Gastroesophageal sphincter (tissue), 4 donors: ENCODE data around the gene ARHGAP42. TPM values are rescaled to one million over a fixed set of nuclear protein-coding genes. Genes with fewer than 3 reads are reported as not detected.

ENCODE experiments used
- ATAC-seq: fragments of 150-250 bp; one replicate; pipeline ENCODE4 v1.9.1; 2016; ENCODE audit warnings: mild to moderate bottlenecking, moderate library complexity
- H3K27ac ChIP-seq, 4 donors: fragments of 200-600 bp; sonication (generic) in 3 of 4; 1 replicate in 3 of 4; 2 replicates in 1 of 4; pipeline ENCODE4 v1.5.1; 2016 to 2019
- H3K27me3 ChIP-seq: fragments of 200-600 bp; sonication (generic); one replicate; pipeline ENCODE4 v1.5.1; 2019
- H3K36me3 ChIP-seq, 2 donors: fragments of 200-600 bp; sonication (generic); one replicate each; pipeline ENCODE4 v1.5.1; 2019; ENCODE audit warnings: control low read depth in 1 of 2
- H3K4me1 ChIP-seq, 3 donors: fragments of 200-600 bp; sonication (generic); 1 replicate in 2 of 3; 2 replicates in 1 of 3; pipeline ENCODE4 v1.5.1; 2016 to 2019; ENCODE audit warnings: control low read depth in 2 of 3
- H3K4me3 ChIP-seq, 2 donors: fragments of 200-600 bp; sonication (generic); one replicate each; pipeline ENCODE4 v1.5.1; 2019; ENCODE audit warnings: mild to moderate bottlenecking in 1 of 2, moderate library complexity in 1 of 2
- H3K9me3 ChIP-seq, 3 donors: fragments of 200-600 bp; sonication (generic); one replicate each; pipeline ENCODE4 v1.5.1; 2017 to 2019; ENCODE audit warnings: control low read depth in 2 of 3
- CTCF ChIP-seq, 4 experiments: fragments of 200-600 bp in 2 of 4; fragments of 450-650 bp in 2 of 4; sonication (generic) in 1 of 4; IDR thresholded peaks; one replicate each; pipeline ENCODE4 v1.5.1; 2017 to 2019; ENCODE audit warnings: antibody characterized with exemption in 4 of 4, mild to moderate bottlenecking in 2 of 4, moderate library complexity in 2 of 4
- EP300 ChIP-seq: sonication (generic); formaldehyde crosslinking; IDR thresholded peaks from one replicate; pipeline ENCODE4 v1.6.1; 2017; ENCODE audit warnings: antibody characterized with exemption, mild to moderate bottlenecking
- POLR2A ChIP-seq, 2 donors: fragments of 450-650 bp; IDR thresholded peaks; one replicate each; pipeline ENCODE4 v1.6.1; 2017; ENCODE audit warnings: antibody characterized with exemption in 2 of 2, mild to moderate bottlenecking in 2 of 2, moderate library complexity in 1 of 2
- POLR2AphosphoS5 ChIP-seq: sonication (generic); formaldehyde crosslinking; IDR thresholded peaks from one replicate; pipeline ENCODE4 v1.6.1; 2017; ENCODE audit warnings: antibody characterized with exemption
- WGBS, 2 donors: methylation state at CpG; one replicate each; pipeline ENCODE4 v1.1.5; 2018; ENCODE audit warnings: low coverage in 1 of 2; 5-methylcytosine and 5-hydroxymethylcytosine counted together
- total RNA-seq, 4 donors: library from RNA; depleted of rRNA; stranded (reverse); fragments of >200 nt; gene quantifications; one replicate each; pipeline ENCODE4 v1.1.0, GENCODE V29; 2016

The ARHGAP42 gene
- total RNA-seq, 4 donors from 2014 or later = 6.3 to 29.1 (median 9.9) TPM

- no peak overlapping the region for H3K4me3 ChIP-seq
- ATAC-seq = no peak
- H3K27me3 ChIP-seq = no peaks in the 10 kb centered on the region
- TF ChIP-seq EP300 (no peak), POLR2A (IDR thresholded peaks at IDR 0.05) (no peak)
- no peak overlapping the region for H3K27ac ChIP-seq
- H3K36me3 ChIP-seq = peaks cover 0 to 9% of the 10 kb centered on the region in 2 donors
- no peaks in the 10 kb centered on the region for H3K9me3 ChIP-seq
- peaks cover 0 to 7% (median 0%) of the 10 kb centered on the region in 3 donors for H3K4me1 ChIP-seq
Measured at GRCh38 chr11:100777103-100777502, 90.0 kb downstream of the ARHGAP42 start.

DNA sequence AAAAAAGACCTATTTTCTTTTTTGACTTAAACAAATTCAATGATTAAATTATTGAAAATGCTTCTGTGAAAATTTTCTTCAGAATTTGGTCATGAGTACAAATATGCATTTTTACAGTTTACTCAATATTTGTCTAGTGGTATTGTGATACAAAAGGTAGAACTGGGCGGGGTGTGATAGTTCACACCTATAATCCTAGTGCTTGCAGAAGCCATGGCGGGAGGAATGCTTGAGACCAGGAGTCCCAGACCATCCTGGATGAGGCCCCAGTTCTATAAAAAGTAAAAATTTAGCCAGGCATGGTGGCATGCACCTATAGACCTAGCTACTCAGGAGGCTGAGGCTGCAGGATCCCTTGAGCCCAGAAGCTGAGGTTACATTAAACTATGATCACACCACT lies 90.6 kb downstream of the ARHGAP42 start:
- H3K27ac ChIP-seq = no peak overlapping the region
- H3K27me3 ChIP-seq = no peaks in the 10 kb centered on the region
- H3K4me1 ChIP-seq = peaks cover 0 to 7% (median 0%) of the 10 kb centered on the region in 3 donors
- no peak overlapping the region for H3K4me3 ChIP-seq
- 92 to 94% methylated on average over 2 of the region's 2 CpGs for WGBS, 2 donors
- TF ChIP-seq CTCF (IDR thresholded peaks at IDR 0.05) = no peak
- no peak for TF ChIP-seq POLR2A (IDR thresholded peaks at IDR 0.05)
- no peak for TF ChIP-seq POLR2AphosphoS5
- no peak for TF ChIP-seq EP300
- ATAC-seq = no peak
- H3K9me3 ChIP-seq = no peaks in the 10 kb centered on the region
- H3K36me3 ChIP-seq = peaks cover 0 to 8% of the 10 kb centered on the region in 2 donors

GRCh38 chr11:100778166-100778785 lies 91.2 kb downstream of the ARHGAP42 start:
- H3K4me1 ChIP-seq = peaks cover 0 to 9% (median 0%) of the 10 kb centered on the region in 3 donors
- no peak overlapping the region for H3K27ac ChIP-seq
- no peaks in the 10 kb centered on the region for H3K27me3 ChIP-seq
- H3K36me3 ChIP-seq = peaks cover 0 to 8% of the 10 kb centered on the region in 2 donors
- no peak overlapping the region for H3K4me3 ChIP-seq
- 29 to 33% methylated on average over 3 of the region's 3 CpGs for WGBS, 2 donors
- TF ChIP-seq EP300 (no peak), POLR2AphosphoS5 (no peak), POLR2A (IDR thresholded peaks at IDR 0.05) (no peak), CTCF (IDR thresholded peaks at IDR 0.05) (no peak)
- ATAC-seq = no peak
- no peaks in the 10 kb centered on the region for H3K9me3 ChIP-seq

- no peak for TF ChIP-seq POLR2A (IDR thresholded peaks at IDR 0.05)
- Histone ChIP-seq H3K9me3 (no peaks in the 10 kb centered on the region), H3K4me1 (peaks cover 0 to 29% (median 0%) of the 10 kb centered on the region in 3 donors), H3K27me3 (no peaks in the 10 kb centered on the region), H3K36me3 (no peaks in the 10 kb centered on the region), H3K4me3 (no peak overlapping the region), H3K27ac (no peak overlapping the region)
- WGBS, 2 donors = 92 to 94% methylated on average over 8 of the region's 8 CpGs
- no peak for ATAC-seq
Measured at GRCh38 chr11:100780470-100780869, 93.4 kb downstream of the ARHGAP42 start.

DNA sequence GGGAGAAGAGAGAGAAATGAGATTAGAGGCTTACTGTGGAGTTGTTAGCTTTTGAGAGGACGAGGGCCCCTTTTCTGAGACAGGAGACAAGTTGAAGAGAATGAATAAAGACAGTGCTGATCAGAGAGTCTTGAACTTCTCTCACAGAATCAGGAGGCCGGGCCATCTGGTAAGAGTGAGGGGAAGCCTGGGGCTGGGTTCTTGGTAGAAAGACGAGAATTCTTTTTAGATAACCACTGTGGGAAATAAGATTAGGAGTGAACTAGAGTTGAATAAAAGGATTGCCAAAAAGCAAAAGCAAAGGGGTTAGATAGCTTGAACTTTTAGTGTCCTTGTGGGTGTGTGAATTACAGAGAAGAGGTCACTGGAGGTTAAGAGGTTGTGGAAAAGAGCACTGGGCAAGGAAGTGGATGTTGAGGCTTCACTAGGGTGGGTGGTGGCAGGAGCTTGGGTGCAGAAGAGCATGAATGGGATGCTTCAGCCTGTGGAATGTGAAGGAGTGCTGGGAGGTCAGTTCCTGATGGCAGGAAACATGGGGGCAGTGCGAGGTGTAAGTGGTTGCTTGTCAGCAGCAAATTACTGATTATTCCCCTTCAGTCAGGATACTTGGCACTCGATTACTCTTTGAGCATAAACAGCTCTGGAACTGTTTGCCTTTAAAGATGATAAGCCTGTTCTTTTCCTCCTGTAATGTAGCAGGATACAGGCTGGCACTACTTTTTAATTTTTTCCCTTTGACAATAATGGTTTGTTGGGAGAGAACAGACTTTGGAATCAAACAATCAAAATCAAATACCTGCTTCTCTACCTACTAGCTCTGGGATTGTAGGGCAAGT lies 98.3 kb downstream of the ARHGAP42 start:
- H3K27ac ChIP-seq = no peak overlapping the region
- WGBS, 2 donors = 53 to 64% methylated on average over 4 to 5 of the region's 5 CpGs
- no peak overlapping the region for H3K4me3 ChIP-seq
- H3K27me3 ChIP-seq = no peaks in the 10 kb centered on the region
- ATAC-seq = no peak
- H3K4me1 ChIP-seq = peaks cover 0 to 36% (median 0%) of the 10 kb centered on the region in 3 donors
- no peaks in the 10 kb centered on the region for H3K36me3 ChIP-seq
- TF ChIP-seq POLR2A (IDR thresholded peaks at IDR 0.05) (no peak), EP300 (no peak), CTCF (IDR thresholded peaks at IDR 0.05) (no peak), POLR2AphosphoS5 (no peak)
- H3K9me3 ChIP-seq = no peaks in the 10 kb centered on the region
